8988T (cell line): Measurements from ENCODE around the gene STX18.

ENCODE experiments used
- DNase-seq: peaks from one replicate; pipeline ENCODE4 v3.0.0; 2011

STX18 gene

GRCh38 chr4:4415806-4416805, 125.7 kb downstream of the STX18 start:
- no peak for DNase-seq

DNA sequence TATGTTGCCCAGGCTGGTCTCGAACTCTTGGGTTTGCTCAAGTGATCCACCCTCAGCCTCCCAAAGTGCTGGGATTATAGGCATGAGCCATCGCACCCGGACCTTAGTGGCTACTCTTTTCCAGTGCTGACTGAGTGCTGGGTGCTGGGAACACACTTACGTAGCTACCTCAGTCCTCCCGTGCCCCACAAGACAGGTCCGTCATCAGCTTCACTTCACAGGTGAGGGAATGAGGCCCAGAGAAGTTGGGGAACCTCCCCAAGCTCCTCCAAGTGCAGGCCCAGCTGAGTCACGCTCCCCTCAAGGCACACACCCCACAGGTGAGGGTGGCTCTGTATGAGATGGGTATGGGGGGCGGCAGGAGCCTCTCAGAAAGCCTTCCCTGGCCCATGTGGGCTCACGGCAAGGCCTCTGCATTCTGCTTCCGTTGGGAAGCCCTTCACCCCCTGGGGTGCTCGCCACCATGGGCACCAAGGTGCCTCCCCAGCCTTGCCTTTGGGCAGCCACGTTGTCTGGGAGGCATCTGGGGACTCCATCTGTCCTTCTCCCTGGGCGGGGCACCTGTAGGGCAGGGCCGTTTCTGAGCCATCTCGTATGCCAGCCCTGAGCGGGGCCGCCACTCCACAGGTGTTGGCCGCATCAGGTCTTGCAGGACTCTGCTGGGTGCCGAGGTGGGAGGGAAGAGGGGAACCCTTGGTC, 126.6 kb downstream of the STX18 start:
- no peak for DNase-seq

- DNase-seq = no peak
These were observed 128.0 kb downstream of the STX18 start for GRCh38 chr4:4413806-4414205.

- no peak for DNase-seq
These were observed 128.5 kb downstream of the STX18 start for GRCh38 chr4:4413373-4413725.

- DNase-seq = no peak
These were observed 129.0 kb downstream of the STX18 start for GRCh38 chr4:4412641-4413372.

DNA sequence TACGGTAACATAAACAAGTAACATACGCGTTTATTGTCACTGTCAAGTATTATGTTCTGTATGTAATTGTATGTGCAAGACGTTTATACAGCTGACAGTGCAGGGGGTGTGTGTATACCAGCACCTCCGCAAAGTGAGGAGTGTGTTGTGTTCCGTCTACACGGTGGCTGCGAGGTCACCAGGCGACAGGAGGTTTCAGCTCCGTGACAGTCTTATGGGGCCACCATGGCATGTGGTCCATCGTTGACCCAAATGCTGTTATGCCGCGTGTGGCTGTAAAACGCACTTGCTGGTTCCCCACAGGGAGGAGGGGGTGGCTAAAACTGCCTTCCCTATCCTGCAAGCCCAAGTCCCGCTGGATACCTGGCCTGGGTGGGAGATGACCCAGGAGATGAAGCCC, 129.9 kb downstream of the STX18 start:
- no peak for DNase-seq

DNA sequence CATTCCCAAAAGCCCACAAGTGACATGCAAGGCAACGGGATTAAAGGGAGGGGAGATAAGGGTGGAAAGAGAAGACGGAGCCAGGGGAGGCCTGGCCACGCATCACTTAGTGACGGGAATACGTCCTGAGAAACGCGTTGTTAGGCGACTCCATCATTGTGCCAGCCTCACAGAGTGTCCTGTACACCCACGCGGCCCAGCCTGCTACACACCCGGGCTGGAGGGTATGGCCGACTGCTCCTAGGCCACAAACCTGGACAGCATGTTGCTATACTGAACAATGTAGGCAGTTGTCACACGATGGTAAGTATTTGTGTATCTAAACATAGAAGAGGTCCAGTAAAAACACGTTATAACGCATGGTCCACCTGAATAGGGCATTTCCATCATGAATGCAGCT, 131.6 kb downstream of the STX18 start:
- DNase-seq = no peak

DNA sequence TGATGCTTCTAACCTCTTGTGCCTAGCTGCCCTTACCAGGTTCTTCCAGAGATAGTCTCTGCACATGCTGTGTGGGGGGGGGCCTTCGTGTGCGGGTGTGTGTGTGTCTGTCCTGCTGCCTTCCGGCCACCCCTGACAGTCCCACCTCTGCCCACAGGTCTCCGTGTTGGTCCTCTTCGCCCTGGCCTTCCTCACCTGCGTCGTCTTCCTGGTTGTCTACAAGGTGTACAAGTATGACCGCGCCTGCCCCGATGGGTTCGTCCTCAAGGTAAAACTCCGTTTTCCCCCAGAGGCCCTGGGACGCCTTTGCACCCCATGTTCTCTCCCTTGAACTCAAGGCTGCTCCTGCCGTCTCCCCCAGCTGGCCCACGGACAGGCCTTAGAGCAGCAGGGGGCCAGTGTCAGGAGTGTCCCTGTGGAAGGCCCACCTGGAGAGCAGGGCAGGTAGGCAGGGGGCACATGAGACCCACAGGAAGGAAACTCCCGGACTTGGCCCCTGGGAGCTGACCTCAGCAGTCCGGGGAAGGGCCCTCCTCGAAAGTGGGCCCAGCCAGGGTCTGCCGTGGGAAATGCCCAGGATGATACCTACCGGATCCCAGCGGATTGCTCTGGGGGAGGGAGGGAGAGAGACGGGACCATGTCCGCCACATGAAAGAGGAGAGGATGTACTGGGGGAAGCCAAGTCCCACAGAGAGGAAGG, 132.3 kb downstream of the STX18 start:
- no peak for DNase-seq

- DNase-seq = no peak
These were observed 133.1 kb downstream of the STX18 start for GRCh38 chr4:4408576-4409335.

DNA sequence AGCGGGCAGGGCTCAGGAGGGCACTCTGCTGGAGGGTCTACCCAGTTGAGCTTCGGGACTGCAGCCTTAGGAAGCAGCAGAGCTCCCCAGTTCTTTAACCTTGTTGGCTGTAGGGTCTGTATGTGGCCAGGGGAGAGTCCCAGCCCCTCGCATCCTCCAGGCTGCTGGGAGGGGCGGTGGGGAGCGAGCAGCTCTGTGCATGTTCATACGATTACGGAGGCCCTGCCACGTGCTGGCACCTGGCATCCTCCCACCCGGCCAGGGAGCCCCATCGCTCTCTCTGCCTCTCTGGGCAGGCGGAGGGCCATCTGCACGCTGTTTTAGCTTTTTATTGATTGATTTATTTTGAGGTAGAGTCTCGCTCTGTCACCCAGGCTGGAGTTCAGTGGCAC, 133.7 kb downstream of the STX18 start:
- DNase-seq = no peak

DNA sequence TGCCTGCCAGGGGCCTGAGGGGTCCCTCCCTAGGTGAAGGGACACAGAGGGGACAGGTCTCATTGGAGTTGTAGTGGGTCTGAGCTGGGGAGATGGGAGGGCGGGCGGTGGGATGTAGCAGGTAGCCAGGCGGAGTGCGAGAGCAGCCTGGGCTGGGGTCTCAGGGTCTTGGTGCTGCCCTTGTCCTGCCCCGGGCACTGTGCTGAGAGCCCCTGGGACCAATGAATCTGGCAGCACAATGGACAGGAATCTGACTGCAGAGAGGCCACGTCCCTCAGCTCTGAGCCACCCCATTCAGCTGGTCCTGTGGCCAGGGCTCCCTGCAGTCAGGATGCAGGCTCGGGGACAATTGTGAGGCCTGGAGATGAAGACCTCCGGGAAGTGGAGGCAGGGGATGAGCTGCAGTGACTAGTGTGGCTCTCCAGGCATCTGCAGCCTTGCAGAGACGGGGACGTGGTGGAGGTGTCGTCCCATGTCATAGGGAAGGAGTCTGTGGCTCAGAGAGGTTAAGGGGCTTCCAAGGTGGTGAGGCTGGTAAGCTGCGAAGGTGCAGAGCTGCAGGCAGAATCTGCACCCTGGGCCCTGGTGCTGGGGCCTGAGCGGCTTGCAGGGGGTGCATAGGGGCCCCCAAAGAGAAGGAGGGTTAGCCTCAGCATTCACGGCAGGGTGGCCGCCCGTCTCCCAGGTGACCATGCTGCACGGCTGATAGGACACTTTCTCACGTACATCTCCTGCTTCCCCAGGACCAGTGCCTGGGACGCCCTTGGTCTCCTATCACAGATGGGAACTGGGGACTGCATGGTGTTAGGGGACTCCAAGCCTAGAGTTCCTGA, 134.3 kb downstream of the STX18 start:
- DNase-seq = no peak

DNA sequence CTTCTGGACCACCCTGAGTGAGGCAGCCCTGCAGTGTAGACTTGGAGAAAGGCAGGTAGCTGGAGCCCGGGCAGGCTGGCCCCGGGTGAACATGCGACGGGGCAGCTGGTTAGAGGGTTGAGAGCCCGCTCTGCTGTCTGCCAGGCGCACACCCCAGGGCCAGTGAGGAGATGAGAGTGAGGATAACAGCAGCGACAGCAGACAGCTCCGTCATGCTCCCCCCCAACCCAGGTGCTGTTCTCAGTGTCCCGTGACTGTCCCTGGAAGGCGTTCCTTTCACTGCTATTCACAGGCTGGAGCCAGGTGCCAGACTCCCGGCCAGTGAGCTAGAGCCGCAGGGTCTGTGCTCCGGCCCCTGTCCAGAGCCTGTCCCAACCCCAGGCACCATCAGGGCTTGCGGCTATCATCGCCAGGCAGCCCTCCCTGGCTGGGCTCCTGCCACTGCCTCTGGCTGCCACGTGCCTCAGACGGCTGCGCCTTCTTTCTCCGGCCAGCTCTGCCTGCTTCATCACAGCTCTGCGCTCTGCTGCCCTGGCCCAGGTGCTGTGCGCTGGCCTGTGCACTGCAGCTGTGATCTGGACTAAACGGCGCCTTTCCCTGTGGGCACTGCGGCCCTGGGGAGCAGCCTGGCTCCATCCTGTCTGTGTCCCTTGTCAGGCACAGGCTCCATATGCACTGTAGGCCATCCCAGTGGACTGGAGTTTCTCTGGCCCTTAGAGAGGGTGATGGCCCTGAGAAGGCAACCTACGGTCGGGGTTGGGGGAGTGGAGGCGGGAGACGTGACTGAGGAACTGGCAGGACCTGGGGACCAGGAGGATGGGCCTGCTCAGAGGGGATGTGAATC, 135.2 kb downstream of the STX18 start:
- DNase-seq = no peak

DNA sequence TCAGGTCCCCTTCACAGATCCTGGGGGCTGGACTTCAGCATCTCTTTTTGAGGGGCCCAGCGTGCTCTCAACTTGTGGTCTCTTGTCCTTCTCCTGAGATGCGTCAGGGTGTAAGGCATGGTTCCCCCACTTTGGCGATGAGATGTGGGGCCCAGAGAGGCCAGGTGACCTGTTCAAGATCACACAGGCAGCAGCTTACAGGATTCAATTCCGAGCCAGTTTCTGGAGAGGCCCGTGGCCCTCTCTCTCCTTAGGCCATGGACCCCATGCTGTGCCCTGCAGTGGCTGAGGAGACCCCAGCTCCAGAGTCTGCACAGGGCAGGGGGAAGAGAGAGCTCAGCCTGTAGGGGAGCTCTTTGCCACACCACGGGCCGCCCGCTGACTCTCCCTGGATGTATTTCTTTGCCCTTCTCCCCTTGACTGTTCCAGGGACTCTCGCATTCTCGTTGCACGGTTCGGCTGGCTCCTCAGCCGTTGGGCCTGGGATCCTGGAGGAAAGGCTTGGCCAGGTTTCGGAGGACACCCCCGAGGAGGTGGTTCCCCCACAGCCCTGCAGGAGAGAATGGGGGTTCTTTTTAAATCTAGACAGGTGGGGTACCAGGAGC, 136.4 kb downstream of the STX18 start:
- DNase-seq = no peak

DNA sequence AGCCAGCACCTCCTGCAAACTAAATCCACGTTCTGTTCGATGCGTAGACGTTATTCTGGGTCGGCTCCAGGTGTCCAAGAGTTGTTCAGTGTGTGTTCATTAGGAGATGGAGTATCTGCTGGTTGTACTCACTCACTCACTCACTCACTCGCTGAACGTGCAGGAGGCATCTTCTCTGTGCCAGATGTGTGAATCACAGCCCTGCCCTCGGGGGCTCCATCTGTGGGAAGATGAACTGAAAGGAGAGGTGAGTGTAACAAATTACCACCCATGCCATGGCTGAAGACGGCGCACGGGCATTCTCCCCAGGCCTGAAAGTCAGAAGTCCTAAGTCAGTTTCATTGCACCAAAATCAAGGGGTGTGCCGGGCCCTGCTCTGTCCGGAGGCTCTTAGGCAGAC, 138.9 kb downstream of the STX18 start:
- DNase-seq = no peak

GRCh38 chr4:4401036-4401435, 140.8 kb downstream of the STX18 start:
- DNase-seq = no peak

DNA sequence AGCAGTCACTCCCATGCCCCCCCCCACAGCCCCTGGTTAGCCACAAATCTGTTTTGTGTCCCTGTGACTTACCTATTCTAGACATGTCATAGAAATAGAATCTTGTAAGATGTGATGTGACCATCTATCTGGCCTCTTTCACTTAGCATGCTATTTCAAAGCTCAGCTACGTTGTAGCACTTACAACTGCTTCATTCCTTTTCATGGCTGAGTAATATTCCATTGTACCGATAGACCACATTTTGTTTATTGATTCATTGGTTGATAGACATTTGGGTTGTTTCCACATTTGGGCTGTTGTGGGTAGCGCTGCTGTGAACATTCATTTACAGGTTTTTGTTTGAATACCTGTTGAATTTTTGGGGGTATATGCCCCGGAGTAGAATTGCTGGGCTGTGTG, 143.4 kb downstream of the STX18 start:
- DNase-seq = no peak

DNA sequence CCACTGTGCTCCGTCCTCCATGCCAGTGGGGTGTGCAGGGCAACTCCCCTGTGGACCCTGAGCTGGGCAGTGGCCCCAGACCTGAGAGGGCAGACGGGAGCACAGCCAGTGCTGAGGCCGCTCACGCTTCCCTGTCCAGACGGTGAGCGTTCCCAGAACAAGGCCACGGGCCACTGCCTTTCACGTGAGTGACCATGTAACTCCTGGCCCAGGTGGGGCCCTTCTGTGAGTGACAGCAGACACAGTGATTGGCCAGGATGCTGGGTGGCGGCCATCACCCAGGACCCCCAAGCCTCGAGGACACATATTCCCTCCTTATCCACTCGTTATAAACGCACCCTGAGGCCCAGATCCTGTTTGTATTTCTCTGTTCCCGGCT, 144.4 kb downstream of the STX18 start:
- DNase-seq = no peak

DNA sequence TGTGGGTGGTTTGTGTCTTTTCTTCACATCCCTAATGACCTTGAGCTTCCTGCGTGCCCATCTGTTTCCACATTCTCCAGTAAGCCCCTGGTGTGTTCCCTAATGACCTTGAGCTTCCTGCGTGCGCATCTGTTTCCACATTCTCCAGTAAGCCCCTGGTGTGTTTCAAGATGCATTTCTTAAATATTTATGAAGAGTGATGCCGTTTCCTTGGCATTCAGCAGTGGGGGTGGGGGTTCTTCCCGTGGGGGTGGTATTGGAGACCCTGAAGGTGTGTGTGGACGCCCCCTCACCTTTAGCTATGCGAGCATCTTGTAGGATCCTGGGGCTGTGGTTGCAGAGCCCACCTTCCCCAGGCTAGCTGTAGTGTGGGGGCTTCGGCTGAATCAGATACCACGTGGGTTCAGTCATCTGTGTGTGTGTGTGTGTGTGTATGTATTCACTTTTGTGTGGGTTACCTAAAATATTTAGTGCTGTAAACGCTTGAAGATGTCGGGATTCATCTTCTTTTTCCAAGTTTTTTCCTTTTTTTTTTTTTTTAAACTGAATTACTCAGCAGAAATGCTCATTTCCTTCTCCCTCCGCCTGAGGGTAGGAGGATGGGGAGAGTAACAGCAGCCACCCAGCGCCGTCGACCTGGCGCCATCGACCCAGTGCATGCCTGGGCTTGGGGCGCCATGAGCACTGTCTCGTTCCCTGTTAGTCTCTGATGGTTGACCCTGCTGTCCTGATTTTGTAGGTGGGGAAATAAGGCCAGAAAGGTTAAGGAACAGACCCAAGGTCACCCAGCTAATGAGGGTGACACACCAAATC, 145.0 kb downstream of the STX18 start:
- DNase-seq = no peak
